ENCODE results near the gene ATP4B. TPM values are rescaled to one million over a fixed set of nuclear protein-coding genes. Genes with fewer than 3 reads are reported as not detected.
A peak's percentile ranks its signal among the peaks of the same experiment; 100 is the strongest.

The ATP4B gene
- total RNA-seq, 1 donor from 2014 or later: not detected

DNA sequence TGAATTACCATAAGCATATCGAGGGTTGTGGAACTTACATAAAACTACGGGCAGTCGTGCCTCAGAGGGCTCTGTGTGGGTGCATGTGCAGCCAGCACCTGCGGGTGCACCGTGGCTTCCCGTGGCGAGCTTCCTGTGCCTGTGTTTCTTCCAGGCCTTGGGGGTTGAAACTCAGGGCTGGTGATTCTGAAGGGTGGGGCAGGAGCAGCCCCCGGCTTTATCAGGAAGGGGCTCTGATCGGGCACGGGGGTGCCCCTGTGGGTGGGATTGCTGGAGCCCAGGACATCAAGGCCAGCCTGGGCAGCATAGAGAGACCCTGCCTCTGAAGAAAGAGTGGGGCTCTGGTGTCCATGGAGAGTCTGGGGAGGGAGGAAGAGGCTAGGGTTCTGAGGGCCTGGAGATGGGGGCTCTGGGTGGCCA is 11.1 kb downstream of the ATP4B start:
- no peak for DNase-seq (ENCODE audit: low read depth)
- H3K4me3 ChIP-seq (ENCODE audit: low read depth, low read length): no peak overlapping the region
- TF ChIP-seq, protein P1, sequence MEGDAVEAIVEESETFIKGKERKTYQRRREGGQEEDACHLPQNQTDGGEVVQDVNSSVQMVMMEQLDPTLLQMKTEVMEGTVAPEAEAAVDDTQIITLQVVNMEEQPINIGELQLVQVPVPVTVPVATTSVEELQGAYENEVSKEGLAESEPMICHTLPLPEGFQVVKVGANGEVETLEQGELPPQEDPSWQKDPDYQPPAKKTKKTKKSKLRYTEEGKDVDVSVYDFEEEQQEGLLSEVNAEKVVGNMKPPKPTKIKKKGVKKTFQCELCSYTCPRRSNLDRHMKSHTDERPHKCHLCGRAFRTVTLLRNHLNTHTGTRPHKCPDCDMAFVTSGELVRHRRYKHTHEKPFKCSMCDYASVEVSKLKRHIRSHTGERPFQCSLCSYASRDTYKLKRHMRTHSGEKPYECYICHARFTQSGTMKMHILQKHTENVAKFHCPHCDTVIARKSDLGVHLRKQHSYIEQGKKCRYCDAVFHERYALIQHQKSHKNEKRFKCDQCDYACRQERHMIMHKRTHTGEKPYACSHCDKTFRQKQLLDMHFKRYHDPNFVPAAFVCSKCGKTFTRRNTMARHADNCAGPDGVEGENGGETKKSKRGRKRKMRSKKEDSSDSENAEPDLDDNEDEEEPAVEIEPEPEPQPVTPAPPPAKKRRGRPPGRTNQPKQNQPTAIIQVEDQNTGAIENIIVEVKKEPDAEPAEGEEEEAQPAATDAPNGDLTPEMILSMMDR (conservative IDR thresholded peaks at IDR 0.05; ENCODE audit: low read depth, low read length): no peak

DNA sequence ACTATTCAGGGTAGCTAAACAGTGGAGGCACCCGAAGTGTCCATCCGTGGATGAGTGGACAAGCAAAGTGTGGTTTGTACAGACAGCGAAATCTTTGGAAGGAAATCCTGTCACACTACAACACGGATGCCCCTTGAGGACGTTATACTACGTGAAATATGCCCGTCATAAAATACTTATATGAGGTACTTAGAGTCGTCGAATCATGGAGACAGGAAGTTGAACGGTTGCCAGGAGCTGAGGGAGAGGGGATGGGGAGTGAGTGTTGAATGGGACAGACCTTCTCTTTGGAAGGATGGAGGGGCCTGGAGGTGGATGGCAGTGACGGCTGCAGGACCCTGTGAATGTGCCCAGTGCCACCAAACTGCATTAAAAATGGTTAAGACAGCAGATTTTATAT is 11.6 kb downstream of the ATP4B start:
- no peak overlapping the region for H3K4me3 ChIP-seq (ENCODE audit: low read depth, low read length)
- TF ChIP-seq, protein P1 (conservative IDR thresholded peaks at IDR 0.05; ENCODE audit: low read depth, low read length): no peak
- DNase-seq (ENCODE audit: low read depth): no peak

DNA sequence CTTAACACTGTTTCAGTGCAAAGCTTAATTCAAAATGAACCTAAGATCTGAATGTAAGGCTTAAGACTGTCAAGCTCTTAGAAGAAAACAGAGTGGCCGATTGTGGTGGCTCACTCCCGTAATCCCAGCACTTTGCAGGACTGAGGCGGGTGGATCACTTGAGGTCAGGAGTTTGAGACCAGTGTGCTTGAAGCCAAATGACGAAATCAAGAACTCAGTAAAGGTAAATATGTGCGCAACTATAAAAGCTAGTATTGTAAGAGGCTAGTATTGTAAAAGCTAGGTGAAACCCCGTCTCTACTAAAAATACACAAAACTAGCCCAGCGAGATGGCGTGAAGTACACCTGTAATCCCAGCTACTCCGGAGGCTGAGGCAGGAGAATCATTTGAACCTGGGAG is 12.7 kb downstream of the ATP4B start:
- TF ChIP-seq, protein P1 (conservative IDR thresholded peaks at IDR 0.05; ENCODE audit: low read depth, low read length): no peak
- no peak overlapping the region for H3K4me3 ChIP-seq (ENCODE audit: low read depth, low read length)
- no peak for DNase-seq (ENCODE audit: low read depth)

DNA sequence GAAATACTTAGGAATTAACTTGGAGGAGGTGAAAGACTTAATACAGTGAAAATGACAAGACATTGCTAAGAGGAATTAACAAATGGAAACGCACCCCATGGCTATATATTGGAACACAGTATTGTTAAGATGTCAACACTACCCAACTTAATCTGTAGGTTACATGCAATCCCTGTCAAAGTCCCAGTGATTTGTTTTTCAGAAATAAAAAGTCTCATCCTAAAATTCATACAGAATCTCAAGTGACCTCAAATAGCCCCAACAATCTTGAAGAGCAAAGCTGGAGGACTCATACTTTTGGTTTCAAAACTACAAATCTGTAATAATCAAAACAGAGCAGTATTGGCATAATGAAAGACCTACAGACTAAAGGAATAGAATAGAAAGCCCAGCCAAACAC is 13.2 kb downstream of the ATP4B start:
- H3K4me3 ChIP-seq (ENCODE audit: low read depth, low read length): no peak overlapping the region
- DNase-seq (ENCODE audit: low read depth): no peak
- TF ChIP-seq, protein P1 (conservative IDR thresholded peaks at IDR 0.05; ENCODE audit: low read depth, low read length): no peak

DNA sequence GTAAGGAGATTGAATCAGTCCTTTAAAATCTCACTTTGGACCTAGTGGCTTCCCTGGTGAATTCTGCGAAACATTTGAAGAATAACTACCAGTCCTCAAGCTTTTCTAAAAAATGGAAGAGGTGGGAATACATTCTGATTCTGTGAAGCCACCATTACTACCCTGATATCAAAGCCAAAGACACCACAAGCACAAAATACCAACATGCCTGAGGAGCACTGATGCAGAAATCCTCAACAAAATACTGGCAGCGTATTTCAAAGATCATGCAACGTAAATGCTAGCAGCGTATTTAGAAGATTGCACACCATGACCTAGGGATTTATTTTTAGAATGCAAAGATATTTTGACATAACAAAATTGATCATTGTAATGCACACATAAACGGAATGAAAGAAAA is 14.4 kb downstream of the ATP4B start:
- TF ChIP-seq, protein P1 (conservative IDR thresholded peaks at IDR 0.05; ENCODE audit: low read depth, low read length): no peak
- H3K4me3 ChIP-seq (ENCODE audit: low read depth, low read length): no peak overlapping the region
- DNase-seq (ENCODE audit: low read depth): peak; percentile 66

DNA sequence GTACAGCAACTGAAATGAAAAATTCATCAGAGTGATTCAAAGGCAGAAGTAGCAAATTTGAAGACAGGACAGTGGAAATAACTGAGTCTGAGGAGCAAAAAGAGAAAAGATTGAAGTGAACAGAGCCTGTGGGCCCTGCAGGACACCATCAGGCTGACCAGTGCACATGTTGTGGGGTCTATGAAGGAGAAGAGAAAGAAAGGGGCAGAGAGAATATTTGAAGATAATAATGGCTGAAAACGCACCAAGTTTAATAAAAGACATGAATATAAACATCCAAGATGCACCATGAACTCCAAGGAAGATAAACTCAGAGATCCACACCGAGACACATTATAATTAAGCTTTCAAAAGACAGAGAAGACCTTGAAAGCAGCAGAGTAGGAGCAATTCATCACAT is 15.4 kb downstream of the ATP4B start:
- TF ChIP-seq, protein P1 (conservative IDR thresholded peaks at IDR 0.05; ENCODE audit: low read depth, low read length): no peak
- H3K4me3 ChIP-seq (ENCODE audit: low read depth, low read length): no peak overlapping the region

DNA sequence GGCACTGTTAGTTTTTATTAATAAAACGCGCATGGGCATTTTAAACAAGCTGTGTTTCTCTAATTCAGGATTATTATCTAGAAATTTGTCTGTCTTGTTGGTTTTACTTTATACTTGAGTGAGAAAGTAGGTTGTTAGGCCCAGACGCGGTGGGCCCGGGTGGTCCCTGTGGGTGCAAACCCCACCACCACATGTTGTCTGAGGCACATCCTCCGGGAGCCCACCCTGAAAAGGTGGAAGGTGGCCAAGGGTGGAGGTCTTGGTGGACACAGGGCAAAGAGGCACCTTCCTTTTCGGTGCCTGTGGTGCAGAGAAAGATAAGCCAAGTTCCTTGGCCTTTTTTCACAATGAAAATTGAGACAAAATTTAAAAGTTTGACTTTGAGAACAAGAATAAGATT is 16.6 kb downstream of the ATP4B start:
- DNase-seq (ENCODE audit: low read depth): no peak
- TF ChIP-seq, protein P1 (conservative IDR thresholded peaks at IDR 0.05; ENCODE audit: low read depth, low read length): no peak

More for the DNA sequence above, 15.4 kb downstream of the ATP4B start:
- no peak for DNase-seq (ENCODE audit: low read depth)

More for the DNA sequence above, 16.6 kb downstream of the ATP4B start:
- H3K4me3 ChIP-seq (ENCODE audit: low read depth, low read length): no peak overlapping the region

Measured in epithelial cell of proximal tubule (primary cell).